Cardiac septum (tissue), 1 donor: ENCODE results near the gene HRAS. TPM values are rescaled to one million over a fixed set of nuclear protein-coding genes. Genes with fewer than 3 reads are reported as not detected.
A peak's percentile ranks its signal among the peaks of the same experiment; 100 is the strongest.

Source experiments
- DNase-seq: peaks from one replicate; pipeline ENCODE4 v3.0.0-alpha.2; 2020; ENCODE audit warnings: low spot score
- intact Hi-C: fragments of 100-400 bp; cut with DNase I; formaldehyde crosslinking; loops from one replicate; pipeline ENCODE4 v1.14.0; 2022
- total RNA-seq: library from RNA; stranded (reverse); fragmentation: NEBNext Ultra II Directional; extraction: Animal tissue kit (Norgen Biotek cat#: 25700); gene quantifications from one replicate; pipeline ENCODE4 v1.2.1, GENCODE V29; 2021
- donor health status: DM: no; HTN: no; CAD: no.

The HRAS gene
- total RNA-seq, 1 donor from 2014 or later: 75.9 TPM

GRCh38 chr11:555780-556661 is 20.6 kb upstream of the HRAS start:
- intact Hi-C loops: loop anchor here (2.0 kb wide), 1 partner anchor 173 kb away; no protein-coding TSS in a partner anchor
- no peak for DNase-seq

GRCh38 chr11:555227-555779 is 19.9 kb upstream of the HRAS start:
- DNase-seq: no peak
- intact Hi-C loops: no loop called here

GRCh38 chr11:554428-555226 is 19.3 kb upstream of the HRAS start:
- DNase-seq: peak; percentile 88
- intact Hi-C loops: no loop called here

GRCh38 chr11:553988-554340 is 18.6 kb upstream of the HRAS start:
- intact Hi-C loops: no loop called here
- no peak for DNase-seq

- DNase-seq: no peak
- intact Hi-C loops: no loop called here
These were observed 18.0 kb upstream of the HRAS start for GRCh38 chr11:553083-553987.

- no peak for DNase-seq
- intact Hi-C loops: no loop called here
These were observed 16.2 kb upstream of the HRAS start for GRCh38 chr11:551596-551995.

GRCh38 chr11:551131-551530 is 15.8 kb upstream of the HRAS start:
- DNase-seq: no peak
- intact Hi-C loops: no loop called here

GRCh38 chr11:550746-551085 is 15.3 kb upstream of the HRAS start:
- intact Hi-C loops: no loop called here

GRCh38 chr11:550021-550745 is 14.8 kb upstream of the HRAS start:
- intact Hi-C loops: no loop called here
- DNase-seq: no peak

More at GRCh38 chr11:550746-551085, 15.3 kb upstream of the HRAS start:
- DNase-seq: no peak

- intact Hi-C loops: no loop called here
- no peak for DNase-seq
These were observed 13.6 kb upstream of the HRAS start for GRCh38 chr11:548700-549603.

GRCh38 chr11:545171-545570 is 9.8 kb upstream of the HRAS start:
- intact Hi-C loops: no loop called here
- no peak for DNase-seq

- DNase-seq: no peak
- intact Hi-C loops: no loop called here
These were observed 9.4 kb upstream of the HRAS start for GRCh38 chr11:544817-545166.

GRCh38 chr11:541433-541885 is 6.1 kb upstream of the HRAS start:
- no peak for DNase-seq
- intact Hi-C loops: no loop called here

- no peak for DNase-seq
- intact Hi-C loops: no loop called here
These were observed 5.4 kb upstream of the HRAS start for GRCh38 chr11:540583-541432.

- no peak for DNase-seq
- intact Hi-C loops: no loop called here
These were observed 4.7 kb upstream of the HRAS start for GRCh38 chr11:539971-540481.

- DNase-seq: no peak
- intact Hi-C loops: no loop called here
These were observed 3.2 kb upstream of the HRAS start for GRCh38 chr11:538431-539051.
